Liver (tissue), 9 donors: ENCODE measurements around the gene OR4E2. TPM values are rescaled to one million over a fixed set of nuclear protein-coding genes. Genes with fewer than 3 reads are reported as not detected.

Experiments
- DNase-seq: peaks from one replicate; pipeline ENCODE4 v3.0.0-alpha.2; 2017; ENCODE audit warnings: low spot score
- H3K27ac ChIP-seq, 2 donors: one replicate each; pipeline ENCODE4 v1.7.0; 2013; ENCODE audit warnings: inconsistent platforms in 2 of 2, low read length in 2 of 2, control low read depth in 1 of 2, low read depth in 1 of 2, mild to moderate bottlenecking in 1 of 2
- H3K27me3 ChIP-seq, 4 donors: one replicate each; pipeline versions ENCODE4 v1.6.1 to v1.7.0; 2013; ENCODE audit warnings: low read length in 3 of 4, inconsistent platforms in 1 of 4, mild to moderate bottlenecking in 1 of 4, moderate library complexity in 1 of 4; ENCODE audit not compliant: control insufficient read depth in 4 of 4, insufficient read depth in 4 of 4
- H3K36me3 ChIP-seq, 4 donors: one replicate each; pipeline versions ENCODE4 v1.6.1 to v1.7.0; 2013; ENCODE audit warnings: low read length in 3 of 4, mild to moderate bottlenecking in 3 of 4, low read depth in 1 of 4, moderate library complexity in 1 of 4; ENCODE audit not compliant: control insufficient read depth in 4 of 4, insufficient read depth in 3 of 4
- H3K4me1 ChIP-seq, 4 donors: one replicate each; pipeline versions ENCODE4 v1.6.1 to v1.7.0; 2013; ENCODE audit warnings: low read length in 3 of 4, mild to moderate bottlenecking in 3 of 4, moderate library complexity in 1 of 4; ENCODE audit not compliant: control insufficient read depth in 4 of 4, insufficient read depth in 4 of 4
- H3K4me3 ChIP-seq, 3 donors: one replicate each; pipeline versions ENCODE4 v1.6.1 to v1.7.0; 2013; ENCODE audit warnings: low read length in 3 of 3, control low read depth in 1 of 3, low read depth in 1 of 3, mild to moderate bottlenecking in 1 of 3
- H3K9ac ChIP-seq, 2 donors: one replicate each; pipeline ENCODE4 v1.7.0; 2013; ENCODE audit warnings: low read length in 2 of 2, mild to moderate bottlenecking in 2 of 2, moderate library complexity in 2 of 2, control low read depth in 1 of 2, low read depth in 1 of 2
- H3K9me3 ChIP-seq, 4 donors: one replicate each; pipeline versions ENCODE4 v1.6.1 to v1.7.0; 2013; ENCODE audit warnings: low read length in 3 of 4; ENCODE audit not compliant: control insufficient read depth in 4 of 4
- CTCF ChIP-seq: fragments of 150-350 bp; IDR thresholded peaks from 2 replicates; pipeline ENCODE4 v1.5.1; 2017; ENCODE audit warnings: improper control_type of control experiment, low read depth, low read length; ENCODE audit not compliant: missing input control
- FOXA2 ChIP-seq: IDR thresholded peaks from 2 replicates; pipeline ENCODE4 v1.6.1; 2016; ENCODE audit warnings: antibody characterized with exemption
- GABPA ChIP-seq, 2 donors: IDR thresholded peaks in 1 of 2; conservative IDR thresholded peaks in 1 of 2; 2 replicates each; pipeline ENCODE4 v1.6.1; 2016; ENCODE audit warnings: antibody characterized with exemption in 2 of 2, mild to moderate bottlenecking in 1 of 2, moderate library complexity in 1 of 2
- HNF4A ChIP-seq, 2 donors: conservative IDR thresholded peaks; 2 replicates each; pipeline ENCODE4 v1.6.1; 2016; ENCODE audit warnings: antibody characterized with exemption in 2 of 2, mild to moderate bottlenecking in 2 of 2
- HNF4G ChIP-seq: IDR thresholded peaks from 2 replicates; pipeline ENCODE4 v1.6.1; 2016; ENCODE audit warnings: antibody characterized with exemption
- MAX ChIP-seq: IDR thresholded peaks from 2 replicates; pipeline ENCODE4 v1.6.1; 2016; ENCODE audit warnings: antibody characterized with exemption
- NR2F2 ChIP-seq: IDR thresholded peaks from 2 replicates; pipeline ENCODE4 v1.6.1; 2016; ENCODE audit warnings: antibody characterized with exemption
- RAD21 ChIP-seq, 2 donors: IDR thresholded peaks; 2 replicates each; pipeline ENCODE4 v1.6.1; 2016; ENCODE audit warnings: antibody characterized with exemption in 2 of 2, mild to moderate bottlenecking in 2 of 2
- REST ChIP-seq: IDR thresholded peaks from 2 replicates; pipeline ENCODE4 v1.6.1; 2016; ENCODE audit warnings: antibody characterized with exemption, mild to moderate bottlenecking
- RXRA ChIP-seq, 2 donors: IDR thresholded peaks; 2 replicates each; pipeline ENCODE4 v1.6.1; 2017 to 2018; ENCODE audit warnings: antibody characterized with exemption in 2 of 2, mild to moderate bottlenecking in 1 of 2
- TAF1 ChIP-seq: conservative IDR thresholded peaks from 2 replicates; pipeline ENCODE4 v1.6.1; 2016; ENCODE audit warnings: antibody characterized with exemption, mild to moderate bottlenecking
- ZBTB33 ChIP-seq: IDR thresholded peaks from 2 replicates; pipeline ENCODE4 v1.6.1; 2016; ENCODE audit warnings: antibody characterized with exemption
- WGBS: extraction: QIAGEN DNeasy Blood & Tissue Kit; methylation state at CpG from one replicate; pipeline ENCODE4 v1.1.7; 2013; 5-methylcytosine and 5-hydroxymethylcytosine counted together
- polyA plus RNA-seq, 2 donors: library from polyadenylated mRNA; stranded (reverse) in 1 of 2; unstranded in 1 of 2; fragments of 200-250 nt in 1 of 2; fragments of >200 nt in 1 of 2; fragmentation: Nextera tagmentation in 1 of 2; extraction: Ambion mirVana in 1 of 2; gene quantifications; one replicate each; pipeline versions ENCODE4 v1.2.1 to v1.2.3, GENCODE V29; 2013 to 2015
- total RNA-seq, 2 donors: library from RNA; depleted of rRNA; stranded (reverse); fragments of >200 nt; gene quantifications; one replicate each; pipeline ENCODE4 v1.2.3, GENCODE V29; 2014
- donor health status: healthy.
- donor health status: healthy.
- donor health status: healthy.
- donor health status: healthy.
- donor health status: healthy.

OR4E2 gene
- total and polyA plus RNA-seq, 4 donors, result not detected

GRCh38 chr14:21673718-21674117 lies 20.1 kb downstream of the OR4E2 start, which contains the start of gene OR4E1:
Gene OR4E1 (minus strand): TSS chr14:21673818. CDS start chr14:21670935, 2,883 bp downstream.
- WGBS, result 92% methylated on average over 1 of the region's 1 CpG

More at GRCh38 chr14:21673718-21674117, 20.1 kb downstream of the OR4E2 start, which contains the start of gene OR4E1:
- Histone ChIP-seq H3K9ac (no peak within 1 kb of the TSS), H3K4me3 (no peak within 1 kb of the TSS), H3K27me3 (peaks cover 0 to 3% (median under 1%) of the 10 kb centered on the region in 4 donors), H3K27ac (no peak within 1 kb of the TSS), H3K36me3 (no peaks in the 10 kb centered on the region), H3K9me3 (peaks cover 0 to 8% (median 1%) of the 10 kb centered on the region in 4 donors), H3K4me1 (no peaks in the 10 kb centered on the region)
- no peak for DNase-seq
- no peak for TF ChIP-seq RAD21 (IDR thresholded peaks at IDR 0.05)
- no peak for TF ChIP-seq RXRA (IDR thresholded peaks at IDR 0.05)
- TF ChIP-seq REST, result no peak
- TF ChIP-seq NR2F2, result no peak
- no peak for TF ChIP-seq FOXA2
- TF ChIP-seq HNF4G, result no peak
- no peak for TF ChIP-seq GABPA (IDR thresholded peaks at IDR 0.05 in 1 of 2, conservative IDR thresholded peaks at IDR 0.05 in 1 of 2)
- no peak for TF ChIP-seq ZBTB33
- TF ChIP-seq TAF1, result no peak
- no peak for TF ChIP-seq HNF4A (conservative IDR thresholded peaks at IDR 0.05)
- TF ChIP-seq CTCF, result no peak
- TF ChIP-seq MAX, result no peak
